GM12801 (cell line): Measurements from ENCODE around the gene TP53I13.

Experiments
- TF ChIP-seq, protein P1 (sequence below): IDR thresholded peaks from one replicate; pipeline ENCODE4 v1.5.1; 2011; ENCODE audit warnings: control low read depth; ENCODE audit not compliant: insufficient read length; ENCODE audit errors: extremely low read depth

TP53I13 gene

DNA sequence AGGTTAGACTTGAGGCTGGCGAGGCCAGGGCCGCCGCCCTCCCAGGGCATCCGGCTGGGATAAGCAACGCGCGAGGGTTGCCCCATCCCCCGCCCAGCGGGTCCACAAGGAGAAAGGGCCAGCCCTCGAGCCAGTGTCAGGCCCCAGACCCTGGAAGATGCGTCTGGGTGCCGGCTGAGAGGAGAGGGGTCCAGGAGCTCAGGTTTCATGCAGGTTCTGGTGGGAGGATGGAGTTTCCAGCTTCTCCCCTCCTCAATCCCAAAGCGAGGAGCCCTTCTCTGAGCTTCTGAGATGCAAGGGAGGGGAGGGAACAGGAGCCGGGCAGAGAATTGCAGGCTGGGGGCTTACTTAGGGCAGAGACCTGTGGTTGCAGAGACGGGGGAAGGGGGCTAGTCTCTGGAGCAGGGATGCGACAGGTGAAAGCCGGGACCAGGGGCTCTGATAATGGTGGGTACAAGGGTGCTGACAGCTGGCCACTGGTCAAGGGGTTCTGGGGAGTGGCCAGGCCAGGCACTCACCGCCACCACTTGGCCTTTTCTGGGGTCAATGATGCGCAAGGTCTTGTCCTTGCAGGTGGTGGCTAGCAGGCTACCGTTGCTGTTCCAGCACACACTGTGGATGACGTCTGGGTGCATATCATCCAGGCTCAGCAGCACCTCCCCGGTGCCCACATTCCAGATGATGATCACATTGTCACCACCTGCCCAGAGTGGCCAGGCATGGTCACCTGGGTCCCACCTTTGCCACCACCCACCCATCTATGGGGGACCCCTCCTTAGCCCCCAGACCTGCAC lies 50.0 kb downstream of the TP53I13 start:
- TF ChIP-seq, protein P1, sequence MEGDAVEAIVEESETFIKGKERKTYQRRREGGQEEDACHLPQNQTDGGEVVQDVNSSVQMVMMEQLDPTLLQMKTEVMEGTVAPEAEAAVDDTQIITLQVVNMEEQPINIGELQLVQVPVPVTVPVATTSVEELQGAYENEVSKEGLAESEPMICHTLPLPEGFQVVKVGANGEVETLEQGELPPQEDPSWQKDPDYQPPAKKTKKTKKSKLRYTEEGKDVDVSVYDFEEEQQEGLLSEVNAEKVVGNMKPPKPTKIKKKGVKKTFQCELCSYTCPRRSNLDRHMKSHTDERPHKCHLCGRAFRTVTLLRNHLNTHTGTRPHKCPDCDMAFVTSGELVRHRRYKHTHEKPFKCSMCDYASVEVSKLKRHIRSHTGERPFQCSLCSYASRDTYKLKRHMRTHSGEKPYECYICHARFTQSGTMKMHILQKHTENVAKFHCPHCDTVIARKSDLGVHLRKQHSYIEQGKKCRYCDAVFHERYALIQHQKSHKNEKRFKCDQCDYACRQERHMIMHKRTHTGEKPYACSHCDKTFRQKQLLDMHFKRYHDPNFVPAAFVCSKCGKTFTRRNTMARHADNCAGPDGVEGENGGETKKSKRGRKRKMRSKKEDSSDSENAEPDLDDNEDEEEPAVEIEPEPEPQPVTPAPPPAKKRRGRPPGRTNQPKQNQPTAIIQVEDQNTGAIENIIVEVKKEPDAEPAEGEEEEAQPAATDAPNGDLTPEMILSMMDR = no peak

DNA sequence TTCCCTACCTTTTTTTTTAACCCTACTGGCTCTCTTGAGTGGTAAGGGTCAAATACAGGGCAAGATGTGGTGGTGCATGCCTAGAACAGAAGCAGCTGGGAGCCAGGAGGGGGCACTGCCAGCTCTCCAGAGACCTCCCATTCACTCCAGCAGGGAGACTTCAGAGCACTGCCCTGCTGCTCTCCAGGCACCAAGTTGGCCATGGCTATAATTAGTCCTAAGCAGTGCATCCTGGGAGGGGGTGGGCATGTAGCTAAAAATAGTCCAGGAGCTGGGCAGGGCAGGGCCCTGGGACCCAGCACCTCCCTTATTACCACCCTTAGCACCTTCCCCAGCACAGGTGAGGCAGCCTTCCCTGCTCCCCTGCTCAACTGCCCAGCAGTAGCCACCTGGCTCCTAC lies 50.8 kb downstream of the TP53I13 start:
- TF ChIP-seq, protein P1 = no peak

DNA sequence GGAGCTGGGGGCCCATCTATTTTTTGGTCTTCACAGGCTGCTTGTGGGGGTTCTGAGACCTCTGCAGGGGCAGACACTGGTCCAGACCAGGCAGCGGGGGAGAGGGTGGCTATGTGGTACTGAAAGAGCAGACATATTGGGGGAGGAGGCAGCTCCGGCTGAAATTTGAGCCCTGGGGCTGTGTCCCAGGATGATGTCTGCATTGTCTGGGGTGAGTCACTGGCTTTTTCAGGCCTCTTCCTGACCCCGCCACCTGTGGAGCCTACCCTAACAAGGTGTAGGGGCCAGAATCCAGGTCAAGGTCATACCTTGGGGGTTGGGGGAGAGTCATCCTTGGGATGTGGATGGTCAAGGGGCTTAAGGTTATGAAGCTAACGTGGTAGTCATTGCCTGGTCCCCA lies 51.8 kb downstream of the TP53I13 start:
- TF ChIP-seq, protein P1 = no peak

DNA sequence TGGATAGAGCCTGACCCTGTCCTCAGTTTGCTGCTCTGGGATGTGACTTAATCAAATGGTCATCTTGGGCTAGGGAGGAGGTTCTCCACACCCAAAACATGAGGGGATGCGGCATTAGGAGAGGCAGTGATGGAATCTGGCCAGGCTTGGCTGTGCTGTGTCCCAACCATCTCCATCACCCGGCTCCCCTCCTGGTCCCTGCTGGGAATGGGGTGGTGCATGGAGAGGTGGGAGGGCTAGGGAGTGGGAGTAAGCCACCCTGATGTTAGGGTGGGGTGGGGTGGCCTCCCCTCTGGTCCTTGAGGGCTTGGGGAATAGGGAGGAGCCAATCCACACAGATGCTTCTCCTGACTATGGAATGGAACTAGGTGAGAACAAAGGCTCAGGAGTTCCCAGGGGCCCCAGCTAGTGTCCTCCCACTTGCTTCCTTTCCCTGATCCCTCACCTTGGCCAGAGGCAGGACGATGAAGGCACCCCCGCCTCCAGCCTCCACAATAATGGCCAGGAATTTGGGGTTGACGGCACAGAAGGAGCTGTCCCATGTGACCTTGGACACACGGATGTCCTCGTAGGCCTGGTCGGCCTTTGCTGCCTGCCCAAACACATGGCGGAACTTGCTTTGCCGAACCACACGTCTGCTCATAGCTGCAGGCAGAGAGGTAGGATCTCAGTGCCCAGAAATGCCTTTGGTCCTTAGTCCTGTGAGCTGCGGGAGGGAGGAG lies 52.4 kb downstream of the TP53I13 start:
- TF ChIP-seq, protein P1 = no peak

DNA sequence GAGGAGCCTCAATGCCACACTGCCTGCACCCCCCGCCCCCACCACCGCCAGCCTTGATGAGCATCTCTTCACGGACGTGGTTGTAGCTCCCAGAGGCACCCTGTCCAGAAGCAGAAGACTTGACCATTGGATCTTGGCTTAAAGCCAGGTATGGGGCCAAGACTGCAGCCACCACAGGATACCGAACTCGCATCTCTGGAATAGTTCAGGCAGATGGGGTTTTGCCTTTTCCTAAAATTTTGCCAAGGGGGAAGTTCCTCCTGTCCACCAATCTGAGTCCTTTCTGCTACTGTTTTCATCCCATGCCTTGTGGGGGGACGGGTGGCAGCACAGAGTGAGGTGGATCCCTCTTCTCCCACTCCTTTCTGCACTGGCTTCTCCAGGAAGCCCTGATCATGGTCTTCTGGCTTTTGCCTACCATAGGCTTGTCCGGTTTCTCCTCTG lies 53.3 kb downstream of the TP53I13 start:
- TF ChIP-seq, protein P1 = no peak
